Suprapubic skin (tissue), 4 donors: ENCODE data around the gene AGPAT4. TPM values are rescaled to one million over a fixed set of nuclear protein-coding genes. Genes with fewer than 3 reads are reported as not detected.

Experiments
- DNase-seq, 2 donors: peaks; one replicate each; pipeline ENCODE4 v3.0.0-alpha.2; 2019; ENCODE audit warnings: low spot score in 2 of 2
- H3K27ac ChIP-seq: fragments of 200-600 bp; sonication (generic); one replicate; pipeline ENCODE4 v1.5.1; 2019
- H3K27me3 ChIP-seq: fragments of 200-600 bp; sonication (generic); one replicate; pipeline ENCODE4 v1.5.1; 2019
- H3K36me3 ChIP-seq: fragments of 200-600 bp; sonication (generic); one replicate; pipeline ENCODE4 v1.5.1; 2019
- H3K4me1 ChIP-seq: fragments of 200-600 bp; sonication (generic); one replicate; pipeline ENCODE4 v1.5.1; 2019
- H3K4me3 ChIP-seq: fragments of 200-600 bp; sonication (generic); one replicate; pipeline ENCODE4 v1.5.1; 2019; ENCODE audit warnings: mild to moderate bottlenecking
- H3K9me3 ChIP-seq: fragments of 200-600 bp; sonication (generic); one replicate; pipeline ENCODE4 v1.5.1; 2019
- CTCF ChIP-seq, 2 donors: fragments of 200-600 bp in 1 of 2; fragments of 450-650 bp in 1 of 2; sonication (generic) in 1 of 2; IDR thresholded peaks; one replicate each; pipeline ENCODE4 v1.5.1; 2016 to 2019; ENCODE audit warnings: antibody characterized with exemption in 2 of 2, mild to moderate bottlenecking in 1 of 2, moderate library complexity in 1 of 2
- EP300 ChIP-seq: sonication (generic); formaldehyde crosslinking; IDR thresholded peaks from one replicate; pipeline ENCODE4 v1.6.1; 2017; ENCODE audit warnings: antibody characterized with exemption
- POLR2A ChIP-seq, 2 donors: fragments of 450-650 bp; IDR thresholded peaks; one replicate each; pipeline ENCODE4 v1.6.1; 2017; ENCODE audit warnings: antibody characterized with exemption in 2 of 2, mild to moderate bottlenecking in 2 of 2, moderate library complexity in 2 of 2
- POLR2AphosphoS5 ChIP-seq, 3 donors: sonication (generic); formaldehyde crosslinking; IDR thresholded peaks; one replicate each; pipeline ENCODE4 v1.6.1; 2017; ENCODE audit warnings: antibody characterized with exemption in 3 of 3
- WGBS: methylation state at CpG from one replicate; pipeline ENCODE4 v1.1.5; 2018; 5-methylcytosine and 5-hydroxymethylcytosine counted together
- total RNA-seq, 4 donors: library from RNA; depleted of rRNA; stranded (reverse); fragments of >200 nt; gene quantifications; one replicate each; pipeline ENCODE4 v1.1.0, GENCODE V29; 2016

Gene AGPAT4
- total RNA-seq, 4 donors from 2014 or later, result 1.1 to 4.1 (median 2.9) TPM

- H3K27ac ChIP-seq, result no peak overlapping the region
- no peaks in the 10 kb centered on the region for H3K4me1 ChIP-seq
- WGBS, result 65% methylated on average over 14 of the region's 14 CpGs
- no peaks in the 10 kb centered on the region for H3K9me3 ChIP-seq
- no peaks in the 10 kb centered on the region for H3K27me3 ChIP-seq
- peak in 1 of 2 donors; percentile 71 for DNase-seq
- TF ChIP-seq POLR2AphosphoS5 (IDR thresholded peaks at IDR 0.05) (no peak), POLR2A (IDR thresholded peaks at IDR 0.05) (no peak)
- peaks cover 18% of the 10 kb centered on the region for H3K36me3 ChIP-seq
- no peak overlapping the region for H3K4me3 ChIP-seq
Observed at GRCh38 chr6:161168281-161168891, 105.5 kb downstream of the AGPAT4 start.

DNA sequence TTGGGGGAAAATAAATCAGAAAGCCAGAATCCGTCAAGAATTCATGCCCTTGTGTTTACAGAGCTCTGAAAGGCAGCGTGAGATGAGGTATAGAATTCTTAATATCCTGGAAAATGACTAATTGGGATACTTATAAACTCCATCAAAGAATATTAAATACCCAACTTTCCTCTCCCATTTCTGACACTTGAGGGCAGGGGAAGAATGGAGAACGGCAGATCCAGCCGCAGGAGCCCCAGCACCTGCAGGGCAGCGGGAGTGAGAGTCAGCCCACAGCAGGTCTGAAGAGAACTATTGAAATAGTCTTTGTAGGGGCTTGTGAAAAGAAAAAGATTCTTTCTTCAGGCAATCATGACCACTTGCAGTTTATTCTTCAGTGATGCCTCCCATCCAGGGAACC lies 107.2 kb downstream of the AGPAT4 start:
- Histone ChIP-seq H3K4me3 (no peak overlapping the region), H3K9me3 (no peaks in the 10 kb centered on the region), H3K36me3 (peaks cover 20% of the 10 kb centered on the region), H3K27ac (no peak overlapping the region), H3K4me1 (peaks cover 14% of the 10 kb centered on the region), H3K27me3 (no peaks in the 10 kb centered on the region)
- 91% methylated on average over 5 of the region's 5 CpGs for WGBS
- TF ChIP-seq POLR2A (IDR thresholded peaks at IDR 0.05) (no peak), POLR2AphosphoS5 (IDR thresholded peaks at IDR 0.05) (no peak), EP300 (no peak), CTCF (IDR thresholded peaks at IDR 0.05) (no peak)
- DNase-seq, result peak in 1 of 2 donors; percentile 15

GRCh38 chr6:161166176-161166575 lies 107.7 kb downstream of the AGPAT4 start:
- Histone ChIP-seq H3K9me3 (no peaks in the 10 kb centered on the region), H3K27ac (no peak overlapping the region), H3K4me1 (peaks cover 16% of the 10 kb centered on the region), H3K27me3 (no peaks in the 10 kb centered on the region), H3K4me3 (no peak overlapping the region), H3K36me3 (peaks cover 20% of the 10 kb centered on the region)
- WGBS, result 89% methylated on average over 11 of the region's 11 CpGs
- peak in 1 of 2 donors; percentile 41 for DNase-seq
- TF ChIP-seq POLR2A (IDR thresholded peaks at IDR 0.05), result no peak
- no peak for TF ChIP-seq EP300
- no peak for TF ChIP-seq POLR2AphosphoS5 (IDR thresholded peaks at IDR 0.05)
- no peak for TF ChIP-seq CTCF (IDR thresholded peaks at IDR 0.05)

DNA sequence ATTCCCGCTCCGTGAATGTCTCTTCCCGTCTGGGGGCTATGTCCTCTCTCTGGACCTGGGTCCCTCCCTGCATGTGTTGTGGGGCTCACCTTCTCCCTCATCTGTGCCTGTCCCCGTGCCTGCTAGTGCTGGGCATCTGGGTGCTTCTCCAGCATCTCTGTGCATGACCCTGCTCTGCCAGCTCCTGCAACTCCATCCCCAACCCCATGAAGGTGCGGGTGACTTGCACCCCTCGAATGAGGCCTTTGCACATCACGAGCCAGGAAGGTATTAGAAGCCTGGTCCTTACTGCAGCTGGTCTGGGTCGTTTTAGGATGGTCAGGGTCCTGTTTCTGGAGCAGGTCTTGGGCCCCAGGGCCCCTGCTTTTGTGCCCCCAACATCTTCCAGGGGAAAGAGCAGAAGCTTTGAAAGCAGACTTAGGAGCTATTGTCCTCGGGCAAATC lies 109.7 kb downstream of the AGPAT4 start:
- Histone ChIP-seq H3K4me1 (peaks cover 16% of the 10 kb centered on the region), H3K36me3 (peaks cover 20% of the 10 kb centered on the region), H3K4me3 (no peak overlapping the region), H3K27me3 (no peaks in the 10 kb centered on the region), H3K27ac (no peak overlapping the region), H3K9me3 (no peaks in the 10 kb centered on the region)
- 94% methylated on average over 9 of the region's 9 CpGs for WGBS
- DNase-seq, result peak in 1 of 2 donors; percentile 59
- TF ChIP-seq CTCF (IDR thresholded peaks at IDR 0.05) (no peak), POLR2A (IDR thresholded peaks at IDR 0.05) (no peak), EP300 (no peak), POLR2AphosphoS5 (IDR thresholded peaks at IDR 0.05) (no peak)

DNA sequence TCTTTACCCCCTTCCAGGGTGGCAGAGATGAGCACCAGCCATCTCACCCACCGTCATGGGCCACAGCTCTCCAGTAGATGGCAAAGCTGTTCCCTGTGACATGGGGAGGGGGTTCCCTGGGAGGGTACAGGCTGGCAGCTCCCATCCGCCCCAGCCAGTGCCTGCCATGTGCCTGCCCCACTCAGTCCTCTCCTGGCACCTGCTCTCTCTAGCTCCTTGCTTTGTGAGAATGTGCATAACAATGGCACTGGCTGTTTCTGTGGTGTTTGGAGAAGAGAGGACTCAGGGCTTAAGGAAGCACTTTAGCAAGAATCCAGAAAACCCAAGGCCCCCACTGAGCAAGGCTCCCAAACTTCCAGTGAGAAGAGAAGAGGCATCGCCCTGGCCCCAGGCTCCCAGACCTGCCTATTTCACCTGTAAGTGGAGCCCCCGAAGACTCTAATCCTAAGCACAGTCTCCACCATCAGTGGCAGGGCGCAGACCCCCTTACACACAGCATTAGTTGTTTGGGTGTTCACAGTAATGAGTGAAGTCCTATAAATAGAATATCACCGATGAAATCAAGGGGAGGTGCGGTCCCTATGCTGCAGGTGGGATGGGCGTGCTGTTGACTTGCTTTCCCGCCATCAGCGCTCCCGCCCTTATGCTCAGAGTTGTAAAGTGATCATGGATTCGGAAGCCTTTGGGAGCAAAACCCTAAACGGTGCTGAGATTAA lies 110.2 kb downstream of the AGPAT4 start:
- Histone ChIP-seq H3K4me1 (peaks cover 16% of the 10 kb centered on the region), H3K4me3 (no peak overlapping the region), H3K27ac (no peak overlapping the region), H3K9me3 (no peaks in the 10 kb centered on the region), H3K27me3 (no peaks in the 10 kb centered on the region), H3K36me3 (peaks cover 20% of the 10 kb centered on the region)
- DNase-seq, result peak in 1 of 2 donors; percentile 55
- WGBS, result 90% methylated on average over 13 of the region's 13 CpGs
- TF ChIP-seq EP300 (no peak), POLR2A (IDR thresholded peaks at IDR 0.05) (no peak), CTCF (IDR thresholded peaks at IDR 0.05) (no peak), POLR2AphosphoS5 (IDR thresholded peaks at IDR 0.05) (no peak)
